HTERT RPE-1 (cell line): ENCODE measurements around the gene NUCB1.
"Not testable (repeated sequence)": the region's sequence is repeated elsewhere in the genome, so short reads cannot be mapped to it uniquely, and the experiment has no call there.

Source experiments
- in situ Hi-C: fragments of 300-500 bp; cut with MboI; formaldehyde crosslinking; loops from 4 replicates; pipeline ENCODE4 v1.14.3; 2020; ENCODE audit warnings: low sequenced_read_pairs

The NUCB1 gene

DNA sequence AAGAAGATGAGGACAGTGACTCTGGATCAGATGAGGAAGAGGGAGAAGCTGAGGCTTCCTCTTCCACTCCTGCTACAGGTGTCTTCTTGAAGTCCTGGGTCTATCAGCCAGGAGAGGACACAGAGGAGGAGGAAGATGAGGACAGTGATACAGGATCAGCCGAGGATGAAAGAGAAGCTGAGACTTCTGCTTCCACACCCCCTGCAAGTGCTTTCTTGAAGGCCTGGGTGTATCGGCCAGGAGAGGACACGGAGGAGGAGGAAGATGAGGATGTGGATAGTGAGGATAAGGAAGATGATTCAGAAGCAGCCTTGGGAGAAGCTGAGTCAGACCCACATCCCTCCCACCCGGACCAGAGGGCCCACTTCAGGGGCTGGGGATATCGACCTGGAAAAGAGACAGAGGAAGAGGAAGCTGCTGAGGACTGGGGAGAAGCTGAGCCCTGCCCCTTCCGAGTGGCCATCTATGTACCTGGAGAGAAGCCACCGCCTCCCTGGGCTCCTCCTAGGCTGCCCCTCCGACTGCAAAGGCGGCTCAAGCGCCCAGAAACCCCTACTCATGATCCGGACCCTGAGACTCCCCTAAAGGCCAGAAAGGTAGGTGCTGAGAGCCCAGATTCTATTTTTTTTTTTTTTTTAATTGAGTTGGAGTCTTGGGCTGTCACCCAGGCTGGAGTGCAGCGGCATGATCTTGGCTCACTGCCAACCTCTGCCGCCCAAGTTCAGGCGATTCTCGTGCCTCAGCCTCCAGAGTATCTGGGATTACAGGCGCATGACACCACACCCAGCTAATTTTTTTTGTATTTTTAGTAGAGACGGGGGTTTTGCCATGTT, 25.6 kb upstream of the NUCB1 start:
- in situ Hi-C loops = no loop called here

GRCh38 chr19:48876043-48876981, 23.8 kb upstream of the NUCB1 start:
- in situ Hi-C loops = not testable (repeated sequence)

GRCh38 chr19:48877855-48878195, 22.3 kb upstream of the NUCB1 start:
- in situ Hi-C loops = no loop called here

DNA sequence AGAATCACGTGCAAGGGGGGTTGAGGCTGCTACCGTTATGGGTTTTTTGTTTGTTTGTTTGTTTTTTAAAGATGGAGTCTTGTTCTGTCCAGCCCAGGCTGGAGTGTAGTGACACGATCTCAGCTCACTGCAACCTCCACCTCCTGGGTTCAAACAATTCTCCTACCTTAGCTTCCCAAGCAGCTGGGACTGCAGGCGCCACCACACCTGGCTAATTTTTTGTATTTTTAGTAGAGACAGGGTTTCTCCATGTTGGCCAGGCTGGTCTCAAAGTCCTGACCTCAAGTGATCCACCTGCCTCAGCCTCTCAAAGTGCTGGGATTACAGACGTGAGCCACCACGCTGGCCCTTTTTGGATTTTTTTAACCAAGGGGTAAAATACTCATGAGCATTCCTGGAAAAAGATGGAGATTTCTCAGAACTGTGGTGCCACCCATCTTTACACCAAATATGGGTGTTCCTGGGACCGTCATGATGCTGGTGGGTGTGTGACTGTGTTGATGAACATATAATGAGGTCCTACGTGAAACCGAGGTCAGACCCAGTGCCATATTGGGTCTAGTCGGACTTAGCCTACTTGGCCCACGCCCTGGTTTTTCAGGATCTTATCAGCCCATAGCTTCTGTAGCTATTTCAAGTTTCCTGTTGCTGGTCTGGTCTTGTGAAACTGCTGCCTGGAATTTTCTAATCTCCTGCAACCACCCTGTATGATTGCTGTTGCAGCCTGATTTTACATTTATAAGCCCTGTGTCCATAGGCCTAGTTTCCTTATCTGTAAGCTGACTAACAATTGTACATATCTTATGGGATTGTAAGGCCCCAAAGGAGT, 21.7 kb upstream of the NUCB1 start:
- in situ Hi-C loops = no loop called here

DNA sequence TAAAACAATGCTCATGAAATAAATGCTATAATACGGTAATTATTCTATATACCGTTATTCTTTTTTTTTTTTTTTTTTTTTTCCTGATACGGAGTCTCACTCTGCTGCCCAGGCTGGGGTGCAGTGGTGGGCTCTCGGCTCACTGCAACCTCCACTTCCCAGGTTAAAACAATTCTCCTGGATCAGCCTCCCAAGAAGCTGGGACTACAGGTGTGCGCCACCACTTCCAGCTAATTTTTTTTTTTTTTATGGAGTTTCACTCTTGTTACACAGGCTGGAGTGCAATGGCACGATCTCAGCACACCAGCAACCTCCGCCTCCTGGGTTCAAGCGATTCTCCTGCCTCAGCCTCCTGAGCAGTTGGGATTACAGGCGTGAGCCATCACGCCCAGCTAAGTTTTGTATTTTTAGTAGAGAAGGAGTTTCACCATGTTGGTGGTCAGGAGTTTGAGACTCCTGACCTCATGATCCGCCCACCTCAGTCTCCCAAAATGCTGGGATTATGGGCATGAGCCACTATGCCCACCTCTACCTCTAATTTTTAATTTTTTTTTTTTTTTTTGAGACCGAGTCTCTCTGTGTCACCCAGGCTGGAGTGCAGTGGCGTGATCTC, 21.0 kb upstream of the NUCB1 start:
- in situ Hi-C loops = no loop called here

- in situ Hi-C loops = not testable (repeated sequence)
Measured at GRCh38 chr19:48879696-48880095, 20.4 kb upstream of the NUCB1 start.

- in situ Hi-C loops = no loop called here
Measured at GRCh38 chr19:48881741-48882657, 18.1 kb upstream of the NUCB1 start.

GRCh38 chr19:48883726-48884125, 16.4 kb upstream of the NUCB1 start:
- in situ Hi-C loops = no loop called here

- in situ Hi-C loops = no loop called here
Measured at GRCh38 chr19:48887861-48888612, 12.1 kb upstream of the NUCB1 start.

DNA sequence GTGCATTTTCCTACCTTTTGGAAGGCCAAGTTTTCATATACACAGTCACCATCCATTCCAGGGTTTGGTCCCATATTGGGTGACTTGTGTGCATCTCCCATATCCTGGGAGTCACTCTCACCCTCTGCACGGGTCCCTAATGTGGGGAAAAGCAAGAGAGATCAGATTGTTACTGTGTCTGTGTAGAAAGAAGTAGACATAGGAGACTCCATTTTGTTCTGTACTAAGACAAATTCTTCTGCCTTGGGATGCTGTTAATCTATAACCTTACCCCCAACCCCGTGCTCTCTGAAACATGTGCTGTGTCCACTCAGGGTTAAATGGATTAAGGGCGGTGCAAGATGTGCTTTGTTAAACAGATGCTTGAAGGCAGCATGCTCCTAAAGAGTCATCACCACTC, 10.6 kb upstream of the NUCB1 start:
- in situ Hi-C loops = not testable (repeated sequence)

- in situ Hi-C loops = no loop called here
Measured at GRCh38 chr19:48890551-48890950, 9.6 kb upstream of the NUCB1 start.

- in situ Hi-C loops = no loop called here
Measured at GRCh38 chr19:48895226-48895625, 4.9 kb upstream of the NUCB1 start.

DNA sequence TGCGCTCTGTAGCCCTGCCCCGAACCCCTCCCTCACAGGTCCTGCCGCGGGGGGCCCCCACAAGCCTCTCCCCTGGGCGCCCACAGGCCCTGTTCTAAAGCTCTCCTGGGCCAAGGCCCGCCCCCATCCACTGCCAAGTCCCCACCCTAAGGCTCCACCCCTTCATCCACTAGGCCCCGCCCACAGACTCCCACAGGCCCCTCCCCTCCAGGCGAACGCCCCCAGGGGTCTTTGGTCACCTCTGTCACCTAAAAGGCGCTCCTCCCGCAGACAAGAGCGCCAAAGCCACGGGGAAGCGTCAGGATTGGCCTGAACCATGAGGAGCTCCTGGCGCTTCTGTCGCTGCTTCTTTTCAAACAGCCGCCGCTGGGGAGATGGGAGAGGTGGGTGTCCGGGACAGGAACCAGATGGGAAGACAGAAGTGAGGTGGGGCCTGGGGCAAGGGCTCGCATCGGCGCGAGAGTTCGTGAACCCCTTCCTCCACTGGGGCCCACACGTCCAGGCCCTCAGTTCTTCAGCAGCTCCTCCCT, 3.9 kb upstream of the NUCB1 start:
- in situ Hi-C loops = no loop called here

DNA sequence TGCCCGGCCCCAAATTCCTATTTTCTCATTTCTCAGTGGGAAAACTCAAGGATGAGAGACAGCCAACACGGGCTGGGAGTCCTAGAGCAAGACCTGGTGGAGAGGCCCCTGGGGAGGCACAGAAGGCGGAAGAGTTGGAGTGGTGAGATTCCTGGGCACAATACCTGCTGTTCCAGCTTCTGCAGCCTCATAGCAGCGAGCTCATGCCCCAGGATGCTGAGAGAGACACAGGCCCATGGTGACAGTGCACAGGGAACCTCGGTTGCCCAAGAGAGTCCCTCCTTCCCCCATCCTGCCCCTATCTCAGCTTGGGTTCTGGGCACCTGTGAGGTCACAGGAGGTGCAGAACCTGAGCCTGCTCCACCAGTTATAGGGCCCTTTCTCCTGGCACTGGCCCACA, 2.9 kb upstream of the NUCB1 start:
- in situ Hi-C loops = no loop called here

DNA sequence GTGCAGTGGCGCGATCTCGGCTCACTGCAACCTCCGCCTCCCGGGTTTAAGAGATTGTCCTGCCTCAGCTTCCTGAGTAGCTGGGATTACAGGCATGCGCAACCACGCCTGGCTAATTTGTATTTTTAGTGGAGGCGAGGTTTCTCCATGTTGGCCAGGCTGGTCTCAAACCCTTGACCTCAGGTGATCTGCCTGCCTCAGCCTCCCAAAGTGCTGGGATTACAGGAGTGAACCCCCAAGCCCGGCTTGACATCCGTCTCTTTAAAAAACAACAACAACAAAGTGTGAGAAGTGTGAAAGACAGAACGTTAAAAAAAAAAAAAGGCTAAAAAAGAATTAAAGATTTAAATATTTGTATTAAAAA, 744 bp upstream of the NUCB1 start:
- in situ Hi-C loops = not testable (repeated sequence)

DNA sequence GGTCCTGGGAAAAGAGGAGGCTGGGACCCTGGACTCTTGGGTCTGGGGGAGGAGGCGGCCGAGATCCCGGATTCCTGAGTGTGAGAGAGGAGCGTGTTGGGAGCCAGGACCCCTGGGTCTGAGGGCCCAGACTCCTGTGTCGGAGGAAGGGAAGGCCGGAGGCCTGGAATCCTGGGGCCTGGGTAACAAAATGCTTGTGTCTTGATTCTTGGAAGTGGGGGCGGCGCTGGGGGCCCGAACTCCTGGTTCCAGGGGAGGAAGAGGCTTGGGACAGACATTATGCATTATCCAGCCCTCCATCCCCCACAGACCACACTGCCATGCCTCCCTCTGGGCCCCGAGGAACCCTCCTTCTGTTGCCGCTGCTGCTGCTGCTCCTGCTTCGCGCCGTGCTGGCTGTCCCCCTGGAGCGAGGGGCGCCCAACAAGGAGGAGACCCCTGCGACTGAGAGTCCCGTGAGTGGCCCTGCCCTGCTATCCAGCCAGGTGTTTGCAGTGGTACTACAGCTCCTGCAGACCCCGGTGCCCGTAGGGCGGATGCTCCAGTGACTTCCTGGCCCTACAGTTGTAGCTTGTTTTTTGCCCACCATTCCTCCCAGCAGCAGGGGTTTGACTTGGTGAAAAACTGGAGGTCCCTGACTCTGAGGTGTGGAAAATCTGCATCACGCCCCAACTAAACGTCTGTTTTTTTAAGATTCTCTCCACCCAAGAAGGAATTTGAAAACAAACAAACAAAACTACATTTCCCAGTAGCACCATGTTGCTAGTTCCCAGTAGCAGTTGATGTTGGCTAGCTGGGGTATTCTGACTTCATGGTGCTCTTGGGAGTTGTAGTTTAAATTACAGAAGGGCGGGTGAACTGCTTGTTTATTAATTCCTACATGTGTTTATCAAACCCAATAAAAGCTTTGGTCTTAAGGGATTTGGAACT, 630 bp downstream of the NUCB1 start:
- in situ Hi-C loops = no loop called here

DNA sequence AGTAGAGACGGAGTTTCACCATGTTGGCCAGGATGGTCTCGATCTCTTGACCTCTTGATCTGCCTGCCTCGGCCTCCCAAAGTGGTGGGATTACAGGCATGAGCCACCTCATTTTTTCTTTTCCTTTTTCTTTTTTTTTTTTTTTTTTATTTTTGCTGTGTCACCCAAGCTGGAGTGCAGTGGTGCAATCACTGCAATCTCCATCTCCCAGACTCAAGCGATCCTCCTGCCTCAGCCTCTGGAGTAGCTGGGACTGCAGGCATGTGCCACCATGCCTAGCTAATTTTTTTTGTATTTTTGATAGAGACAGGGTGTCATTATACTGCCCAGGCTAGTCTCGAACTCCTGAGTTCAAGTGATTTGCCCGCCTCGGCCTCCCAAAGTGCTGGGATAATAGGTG, 2.2 kb downstream of the NUCB1 start:
- in situ Hi-C loops = not testable (repeated sequence)

DNA sequence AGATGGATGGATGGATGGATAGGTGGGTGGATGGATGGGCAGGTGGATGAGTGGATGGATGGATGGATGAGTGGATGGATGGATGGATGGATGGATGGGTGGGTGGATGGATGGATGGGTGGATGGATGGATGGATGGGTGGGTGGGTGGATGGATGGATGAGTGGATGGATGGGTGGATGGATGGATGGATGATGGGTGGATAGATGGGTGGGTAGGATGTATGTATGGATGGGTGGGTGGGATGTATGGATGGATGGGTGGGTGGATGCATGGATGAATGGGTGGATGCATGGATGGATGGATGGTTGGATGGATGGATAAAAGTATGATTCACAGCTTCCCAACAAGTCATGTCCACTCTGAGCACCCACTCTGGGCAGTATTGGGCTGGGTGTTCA, 3.7 kb downstream of the NUCB1 start:
- in situ Hi-C loops = not testable (repeated sequence)
